HepG2 (cell line): ENCODE results near the gene GPR4. TPM values are rescaled to one million over a fixed set of nuclear protein-coding genes. Genes with fewer than 3 reads are reported as not detected.

Experiments
- ATAC-seq: fragments of 200-7000 bp; cut with Tn5 transposase; 3 replicates; pipeline ENCODE4 v1.9.1; 2020; ENCODE audit warnings: mild to moderate bottlenecking, moderate library complexity
- BruUV-seq: library from RNA; stranded (reverse); fragments of 400-500 nt; replicated peaks from 2 replicates; lab custom pipeline; 2021; lab: Mats Ljungman, UMichigan
- CTCF ChIA-PET: fragments of 300-600 bp; formaldehyde crosslinking; extraction: SDS; loops from one replicate; lab custom pipeline; 2021; ENCODE audit warnings: low total read pairs, inconsistent platforms, low intra/inter-chr PET ratio; lab: Yijun Ruan, JAX
- POLR2A ChIA-PET: fragments of 350-600 bp; sonication (Branson Sonifier 250); formaldehyde crosslinking; loops from one replicate; lab custom pipeline; 2020; ENCODE audit warnings: antibody characterized with exemption, inconsistent platforms; lab: Yijun Ruan, JAX
- DNase-seq: peaks from one replicate; pipeline ENCODE4 v3.0.0-alpha.2; 2015; ENCODE audit warnings: low spot score
- FAIRE-seq: peaks from 3 replicates; lab custom pipeline; 2011; peaks lifted over from hg19 to GRCh38; lab: Jason Lieb, UNC
- H2AFZ ChIP-seq: one replicate; pipeline ENCODE4 v1.6.1; 2011; ENCODE audit warnings: low read length, inconsistent platforms
- H3K27ac ChIP-seq: fragments of 300-600 bp; 3 replicates; pipeline ENCODE4 v1.8.0; 2011; ENCODE audit warnings: mixed run types, mild to moderate bottlenecking, mixed read lengths, low read length, inconsistent platforms; ENCODE audit not compliant: insufficient read depth; ENCODE audit errors: extremely low read length
- H3K27me3 ChIP-seq, 2 experiments: fragments of 200-600 bp in 1 of 2; 2 replicates in 1 of 2; 3 replicates in 1 of 2; pipeline versions ENCODE4 v1.6.0 to v1.8.0; 2011; ENCODE audit warnings: low read length in 2 of 2, mild to moderate bottlenecking in 2 of 2, moderate library complexity in 2 of 2, inconsistent platforms in 1 of 2; ENCODE audit not compliant: insufficient read depth in 2 of 2, control insufficient read depth in 1 of 2
- H3K36me3 ChIP-seq, 2 experiments: fragments of 200-600 bp in 1 of 2; replicated peaks in 1 of 2; 2 replicates in 1 of 2; 3 replicates in 1 of 2; pipeline versions ENCODE4 v1.5.1 to v1.8.0; 2011; ENCODE audit warnings: low read length in 2 of 2, inconsistent platforms in 1 of 2; ENCODE audit not compliant: insufficient read depth in 2 of 2, control insufficient read depth in 1 of 2
- H3K4me1 ChIP-seq: 2 replicates; pipeline ENCODE4 v1.5.1; 2012; ENCODE audit warnings: low read length, inconsistent platforms; ENCODE audit not compliant: insufficient read depth
- H3K4me2 ChIP-seq: 2 replicates; pipeline ENCODE4 v1.6.0; 2011; ENCODE audit warnings: low read depth, low read length, inconsistent platforms
- H3K4me3 ChIP-seq, 3 experiments: fragments of 200-600 bp in 1 of 3; sonication (generic), shearing (Covaris generic) in 1 of 3; replicated peaks in 1 of 3; 2 replicates each; pipeline ENCODE4 v1.5.1; 2011 to 2016; ENCODE audit warnings: low read length in 3 of 3, inconsistent platforms in 2 of 3, low read depth in 2 of 3, mild to moderate bottlenecking in 2 of 3, control low read depth in 1 of 3, mixed read lengths in 1 of 3; ENCODE audit not compliant: insufficient read depth in 1 of 3
- H3K79me2 ChIP-seq: one replicate; pipeline ENCODE4 v1.6.1; 2011; ENCODE audit warnings: low read length, inconsistent platforms; ENCODE audit not compliant: insufficient read depth
- H3K9ac ChIP-seq: 2 replicates; pipeline ENCODE4 v1.6.0; 2011; ENCODE audit warnings: mild to moderate bottlenecking, low read depth, low read length, inconsistent platforms; ENCODE audit not compliant: insufficient read depth
- H3K9me3 ChIP-seq: 2 replicates; pipeline ENCODE4 v1.5.1; 2012; ENCODE audit warnings: mild to moderate bottlenecking, low read length
- H4K20me1 ChIP-seq: 2 replicates; pipeline ENCODE4 v1.6.0; 2011; ENCODE audit warnings: inconsistent platforms, mild to moderate bottlenecking, low read length, moderate library complexity; ENCODE audit not compliant: insufficient read depth
- ASH2L ChIP-seq: fragments of 300-600, 200-600 bp; sonication (generic); IDR thresholded peaks from 2 replicates; pipeline ENCODE4 v1.7.0; 2017; ENCODE audit warnings: low read depth, mild to moderate bottlenecking, moderate library complexity, mixed read lengths, low read length; ENCODE audit not compliant: insufficient read length
- CBX1 ChIP-seq: IDR thresholded peaks from one replicate; pipeline ENCODE4 v1.6.1; 2016; ENCODE audit warnings: antibody characterized with exemption, low read depth
- KLF13 ChIP-seq: sonication (generic); formaldehyde crosslinking; IDR thresholded peaks from 2 replicates; pipeline ENCODE4 v1.4.0; 2020; ENCODE audit warnings: mild to moderate bottlenecking, missing genetic modification reagents
- KMT2A ChIP-seq: sonication (generic); formaldehyde crosslinking; IDR thresholded peaks from 2 replicates; pipeline ENCODE4 v1.4.0; 2020; ENCODE audit warnings: missing genetic modification reagents
- MEF2D ChIP-seq: sonication (generic); formaldehyde crosslinking; IDR thresholded peaks from 2 replicates; pipeline ENCODE4 v1.5.1; 2020; ENCODE audit warnings: mild to moderate bottlenecking, missing genetic modification reagents
- NKX3-1 ChIP-seq: sonication (generic); formaldehyde crosslinking; IDR thresholded peaks from 2 replicates; pipeline ENCODE4 v1.5.0; 2020; ENCODE audit warnings: missing genetic modification reagents
- PAF1 ChIP-seq: IDR thresholded peaks from 2 replicates; pipeline ENCODE4 v1.6.1; 2016; ENCODE audit warnings: missing genetic modification reagents, missing compliant biosample characterization
- PHF21A ChIP-seq: sonication (generic); formaldehyde crosslinking; IDR thresholded peaks from 2 replicates; pipeline ENCODE4 v1.5.0; 2020; ENCODE audit warnings: mild to moderate bottlenecking, missing genetic modification reagents
- TEAD2 ChIP-seq: sonication (generic); formaldehyde crosslinking; IDR thresholded peaks from 2 replicates; pipeline ENCODE4 v1.9.0; 2021; ENCODE audit warnings: missing genetic modification reagents
- U2AF2 ChIP-seq: fragments of 200-400 bp; formaldehyde crosslinking; IDR thresholded peaks from 2 replicates; pipeline ENCODE4 v1.6.1; 2017; ENCODE audit warnings: low read depth, mild to moderate bottlenecking, low read length
- ZNF556 ChIP-seq: sonication (generic); formaldehyde crosslinking; IDR thresholded peaks from 2 replicates; pipeline ENCODE4 v1.4.0; 2020; ENCODE audit warnings: mild to moderate bottlenecking, missing genetic modification reagents, borderline replicate concordance
- ZNF580 ChIP-seq: IDR thresholded peaks from 2 replicates; pipeline ENCODE4 v1.6.1; 2016; ENCODE audit warnings: low read depth, borderline replicate concordance
- ZNF816 ChIP-seq: sonication (generic); formaldehyde crosslinking; IDR thresholded peaks from 2 replicates; pipeline ENCODE4 v1.8.0; 2022; ENCODE audit warnings: missing genetic modification reagents, mild to moderate bottlenecking, borderline replicate concordance
- WGBS: methylation state at CpG from one replicate; pipeline ENCODE4 v1.1.6; 2017; ENCODE audit warnings: low lambda C conversion rate; 5-methylcytosine and 5-hydroxymethylcytosine counted together
- in situ Hi-C: cut with HindIII; loops from 2 replicates; pipeline ENCODE4 v1.10.0; 2017; ENCODE audit warnings: low pct_unique_long_range_greater_than_20kb; ENCODE audit not compliant: extremely low pct_ligation_motif_present
- intact Hi-C: fragments of 100-400 bp; cut with micrococcal nuclease; formaldehyde crosslinking; loops from one replicate; pipeline ENCODE4 v1.10.0; 2022; ENCODE audit not compliant: unreplicated experiment
- polyA plus RNA-seq, 8 experiments: library from polyadenylated mRNA; depleted of rRNA in 3 of 8; stranded (reverse) in 7 of 8; unstranded in 1 of 8; fragments of >200 nt; fragmentation: Illumina TruSeq in 4 of 8; extraction: Trizol in 4 of 8; gene quantifications; 2 replicates each; pipeline versions ENCODE4 v1.2.1 to v1.2.3, GENCODE V29; 2011 to 2016; ENCODE audit warnings: low read depth in 4 of 8, missing spikeins in 1 of 8, mixed read lengths in 1 of 8; ENCODE audit not compliant: insufficient read depth in 1 of 8
- total RNA-seq, 5 experiments: library from RNA; depleted of rRNA; stranded (reverse); fragments of >200 nt; fragmentation: Illumina TruSeq; extraction: Trizol; gene quantifications; 2 replicates each; pipeline ENCODE4 v1.2.3, GENCODE V29; 2016; ENCODE audit warnings: low read depth in 1 of 5
- TF ChIP-seq, protein P1 (sequence below): sonication (generic); formaldehyde crosslinking; IDR thresholded peaks from 2 replicates; pipeline ENCODE4 v1.4.0; 2020; ENCODE audit warnings: mild to moderate bottlenecking, missing genetic modification reagents
- TF ChIP-seq, protein P2 (sequence below): sonication (generic); formaldehyde crosslinking; IDR thresholded peaks from 2 replicates; pipeline ENCODE4 v1.5.1; 2020; ENCODE audit warnings: mild to moderate bottlenecking, moderate library complexity, missing genetic modification reagents
- TF ChIP-seq, protein P3 (sequence below): sonication (generic); formaldehyde crosslinking; IDR thresholded peaks from 2 replicates; pipeline ENCODE4 v1.8.0; 2023; ENCODE audit warnings: mild to moderate bottlenecking, missing genetic modification reagents

Gene GPR4
- total and polyA plus RNA-seq, 2 of the 13 experiments (the other 11 are each of a cell fraction or from before 2014, with no cell fraction given) = 0.15 TPM; not detected in 1

GRCh38 chr19:45560686-45561085 lies 41.3 kb downstream of the GPR4 start:
- FAIRE-seq = no peak
- in situ Hi-C loops (no loop called here), intact Hi-C loops (no loop called here)
- Histone ChIP-seq H3K9ac (no peak overlapping the region), H3K27me3 (no peaks in the 10 kb centered on the region), H3K4me3 (no peak overlapping the region), H3K27ac (no peak overlapping the region), H3K4me1 (peaks cover 8% of the 10 kb centered on the region), H3K79me2 (no peaks in the 10 kb centered on the region), H4K20me1 (no peaks in the 10 kb centered on the region), H2AFZ (no peak overlapping the region), H3K9me3 (no peaks in the 10 kb centered on the region), H3K4me2 (no peak overlapping the region), H3K36me3 (no peaks in the 10 kb centered on the region; a peak in 3 of 5 replicates)
- ChIA-PET CTCF (no interaction called here), POLR2A (no interaction called here)
- no peak for TF ChIP-seq KLF13 (CRISPR knock-in tag)
- no peak for TF ChIP-seq ZNF816
- no peak for TF ChIP-seq ASH2L
- TF ChIP-seq NKX3-1 = no peak
- TF ChIP-seq U2AF2 = no peak
- no peak for TF ChIP-seq PAF1 (CRISPR knock-in tag)
- no peak for TF ChIP-seq ZNF556 (CRISPR knock-in tag)
- no peak for TF ChIP-seq KMT2A
- TF ChIP-seq PHF21A (CRISPR knock-in tag) = no peak
- TF ChIP-seq, protein P1, sequence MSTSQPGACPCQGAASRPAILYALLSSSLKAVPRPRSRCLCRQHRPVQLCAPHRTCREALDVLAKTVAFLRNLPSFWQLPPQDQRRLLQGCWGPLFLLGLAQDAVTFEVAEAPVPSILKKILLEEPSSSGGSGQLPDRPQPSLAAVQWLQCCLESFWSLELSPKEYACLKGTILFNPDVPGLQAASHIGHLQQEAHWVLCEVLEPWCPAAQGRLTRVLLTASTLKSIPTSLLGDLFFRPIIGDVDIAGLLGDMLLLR (CRISPR knock-in tag) = no peak
- TF ChIP-seq, protein P2, sequence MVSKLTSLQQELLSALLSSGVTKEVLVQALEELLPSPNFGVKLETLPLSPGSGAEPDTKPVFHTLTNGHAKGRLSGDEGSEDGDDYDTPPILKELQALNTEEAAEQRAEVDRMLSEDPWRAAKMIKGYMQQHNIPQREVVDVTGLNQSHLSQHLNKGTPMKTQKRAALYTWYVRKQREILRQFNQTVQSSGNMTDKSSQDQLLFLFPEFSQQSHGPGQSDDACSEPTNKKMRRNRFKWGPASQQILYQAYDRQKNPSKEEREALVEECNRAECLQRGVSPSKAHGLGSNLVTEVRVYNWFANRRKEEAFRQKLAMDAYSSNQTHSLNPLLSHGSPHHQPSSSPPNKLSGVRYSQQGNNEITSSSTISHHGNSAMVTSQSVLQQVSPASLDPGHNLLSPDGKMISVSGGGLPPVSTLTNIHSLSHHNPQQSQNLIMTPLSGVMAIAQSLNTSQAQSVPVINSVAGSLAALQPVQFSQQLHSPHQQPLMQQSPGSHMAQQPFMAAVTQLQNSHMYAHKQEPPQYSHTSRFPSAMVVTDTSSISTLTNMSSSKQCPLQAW = no peak
- TF ChIP-seq TEAD2 (CRISPR knock-in tag) = no peak
- TF ChIP-seq MEF2D (CRISPR knock-in tag) = no peak
- TF ChIP-seq, protein P3, sequence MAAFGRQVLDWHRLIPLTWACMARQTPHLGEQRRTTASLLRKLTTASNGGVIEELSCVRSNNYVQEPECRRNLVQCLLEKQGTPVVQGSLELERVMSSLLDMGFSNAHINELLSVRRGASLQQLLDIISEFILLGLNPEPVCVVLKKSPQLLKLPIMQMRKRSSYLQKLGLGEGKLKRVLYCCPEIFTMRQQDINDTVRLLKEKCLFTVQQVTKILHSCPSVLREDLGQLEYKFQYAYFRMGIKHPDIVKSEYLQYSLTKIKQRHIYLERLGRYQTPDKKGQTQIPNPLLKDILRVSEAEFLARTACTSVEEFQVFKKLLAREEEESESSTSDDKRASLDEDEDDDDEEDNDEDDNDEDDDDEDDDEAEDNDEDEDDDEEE (CRISPR knock-in tag) = no peak
- TF ChIP-seq ZNF580 (CRISPR knock-in tag) = no peak
- no peak for TF ChIP-seq CBX1
- DNase-seq = no peak
- no TSS peak for BruUV-seq
- WGBS = 92% methylated on average over 11 of the region's 11 CpGs
- no peak for ATAC-seq
